Esophagus mucosa (tissue), 1 donor: ENCODE measurements around the gene ANKRD1. TPM values are rescaled to one million over a fixed set of nuclear protein-coding genes. Genes with fewer than 3 reads are reported as not detected.
"Not testable (repeated sequence)": the region's sequence is repeated elsewhere in the genome, so short reads cannot be mapped to it uniquely, and the experiment has no call there.

Experiments used
- ATAC-seq: fragments of 200-7000 bp; cut with Tn5 transposase; one replicate; pipeline ENCODE4 v1.9.1; 2020
- total RNA-seq: library from RNA; stranded (reverse); gene quantifications from one replicate; pipeline ENCODE4 v1.2.4, GENCODE V29; 2023
- donor health status: DM: yes; HTN: yes; CAD: no.

ANKRD1 gene
- 0.24 TPM for total RNA-seq

DNA sequence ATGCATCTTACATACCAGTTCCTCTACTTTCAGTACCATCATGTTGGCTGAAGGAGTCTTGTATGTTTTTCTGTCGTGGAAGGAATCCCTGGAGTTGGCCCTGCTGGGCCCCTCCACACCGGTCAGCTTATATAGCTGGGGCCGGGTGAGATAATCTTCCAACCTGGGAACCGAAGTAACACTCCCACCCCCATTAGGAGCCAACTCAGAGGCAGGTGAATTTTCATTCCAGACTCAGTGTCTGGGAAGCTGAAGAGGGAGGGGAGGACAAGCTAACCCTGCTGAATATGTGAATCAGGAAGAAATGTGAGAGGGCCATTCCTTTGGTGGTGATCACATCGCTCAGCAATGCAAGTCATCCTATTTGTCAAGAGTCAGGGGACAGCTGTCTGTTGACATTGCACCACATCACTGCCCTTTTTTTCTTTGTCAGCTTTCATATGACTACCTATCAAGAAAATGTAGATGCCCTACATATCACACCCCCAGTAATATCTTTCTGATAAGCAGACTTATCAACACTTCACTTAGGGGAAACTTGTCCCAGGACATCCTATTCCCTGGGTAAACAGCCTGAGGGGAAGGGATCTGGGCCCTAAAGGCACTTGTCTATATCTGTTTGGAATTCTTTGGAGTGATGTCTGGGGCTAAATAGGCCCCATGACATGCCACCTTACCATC lies at the start of gene ANKRD1:
ANKRD1 (minus strand) TSS at position 102 of the 681 bp plus-strand sequence; CDS start at position 42, 60 bp downstream.
- peak; percentile 15 for ATAC-seq

DNA sequence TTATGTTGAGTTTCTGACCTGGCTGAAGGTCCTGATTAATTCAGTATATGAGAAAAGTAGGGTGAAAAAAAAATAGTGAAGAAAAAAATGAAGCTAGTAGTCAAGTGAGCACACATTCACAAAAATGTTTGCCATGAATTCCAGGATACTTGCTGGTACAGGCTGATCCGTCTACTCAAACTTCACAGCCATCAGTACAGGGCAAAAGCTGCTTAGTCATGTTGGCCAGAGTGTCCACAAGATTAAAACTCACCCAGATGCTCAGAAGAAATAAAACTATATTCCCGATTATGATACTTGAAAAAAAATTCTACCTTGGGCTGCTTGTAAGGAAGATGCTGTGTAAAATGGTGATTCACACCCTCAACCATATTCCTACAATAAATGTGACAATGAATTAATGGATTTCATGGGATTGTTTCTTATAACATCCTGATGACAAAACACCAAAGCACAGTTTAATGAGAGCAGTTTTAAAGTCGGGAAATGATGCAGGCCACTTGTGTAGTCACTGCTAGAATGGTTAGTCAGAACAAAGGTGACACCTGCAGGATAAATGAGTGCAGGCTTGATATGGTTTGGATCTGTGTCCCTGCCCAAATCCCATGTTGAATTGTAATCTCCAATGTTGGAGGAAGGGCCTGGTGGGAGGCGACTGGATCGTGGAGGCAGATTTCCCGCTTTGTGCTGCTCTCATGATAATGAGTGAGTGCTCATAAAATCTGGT lies 49.2 kb upstream of the ANKRD1 start:
- ATAC-seq, result no peak

- ATAC-seq, result no peak
These were observed 48.2 kb upstream of the ANKRD1 start for GRCh38 chr10:90969121-90969534.

DNA sequence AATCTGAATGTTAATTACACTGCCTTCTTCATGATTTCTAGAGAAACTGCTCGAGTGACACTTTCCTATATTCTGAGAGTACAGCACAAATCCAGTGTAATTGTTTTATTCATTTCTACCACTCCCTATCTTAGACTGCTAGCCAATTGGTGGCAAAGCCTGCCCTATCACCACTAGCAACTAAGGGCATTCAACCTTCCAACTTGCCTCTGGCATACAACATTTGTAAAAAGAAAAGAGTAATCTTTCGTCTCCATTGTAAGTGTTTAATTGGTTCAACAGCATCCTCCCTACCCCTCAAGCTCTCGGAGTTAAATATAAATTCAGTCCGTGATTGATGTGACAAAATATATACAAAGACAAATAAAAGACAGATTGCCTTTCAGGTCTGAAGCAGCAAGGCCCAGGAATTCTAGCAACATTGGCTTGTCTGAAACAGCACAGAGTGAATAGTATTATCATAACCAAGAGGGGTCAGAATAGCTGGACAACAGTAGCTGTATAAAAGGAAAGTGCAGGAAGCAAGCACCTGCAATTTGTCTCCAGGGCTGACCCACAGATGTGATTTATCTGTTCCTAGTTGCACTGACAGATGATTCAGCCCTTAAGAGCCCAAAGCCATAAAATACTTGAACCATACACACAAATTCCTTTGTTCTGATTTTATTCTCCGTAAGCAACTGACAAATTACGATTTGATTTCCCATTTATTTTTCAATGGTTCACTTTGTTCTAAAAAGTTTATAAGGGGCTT lies 47.6 kb upstream of the ANKRD1 start:
- ATAC-seq, result no peak

DNA sequence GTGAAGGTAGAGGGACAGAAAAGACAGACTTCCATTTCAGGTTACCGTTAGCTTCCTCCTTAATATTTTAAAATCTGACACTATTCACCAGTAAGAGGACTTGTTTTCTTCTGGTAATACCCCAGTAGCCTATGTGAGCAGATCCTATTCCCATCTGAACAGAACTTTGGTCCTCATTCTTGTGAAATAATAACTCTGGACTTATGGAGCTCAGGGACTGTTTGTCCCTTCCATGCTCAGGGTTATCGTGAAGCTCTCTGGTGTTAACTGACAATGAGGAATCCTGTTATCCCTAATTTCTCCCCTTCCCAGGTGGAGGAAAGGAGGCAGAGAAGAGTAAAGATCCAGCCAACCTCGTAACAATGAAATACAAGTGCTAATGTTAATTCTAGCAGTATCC lies 47.0 kb upstream of the ANKRD1 start:
- no peak for ATAC-seq

- no peak for ATAC-seq
These were observed 45.3 kb upstream of the ANKRD1 start for GRCh38 chr10:90966146-90966545.

GRCh38 chr10:90965720-90966119 lies 44.8 kb upstream of the ANKRD1 start:
- ATAC-seq, result no peak

- ATAC-seq, result no peak
These were observed 44.0 kb upstream of the ANKRD1 start for GRCh38 chr10:90964781-90965465.

GRCh38 chr10:90963331-90963730 lies 42.4 kb upstream of the ANKRD1 start:
- no peak for ATAC-seq

DNA sequence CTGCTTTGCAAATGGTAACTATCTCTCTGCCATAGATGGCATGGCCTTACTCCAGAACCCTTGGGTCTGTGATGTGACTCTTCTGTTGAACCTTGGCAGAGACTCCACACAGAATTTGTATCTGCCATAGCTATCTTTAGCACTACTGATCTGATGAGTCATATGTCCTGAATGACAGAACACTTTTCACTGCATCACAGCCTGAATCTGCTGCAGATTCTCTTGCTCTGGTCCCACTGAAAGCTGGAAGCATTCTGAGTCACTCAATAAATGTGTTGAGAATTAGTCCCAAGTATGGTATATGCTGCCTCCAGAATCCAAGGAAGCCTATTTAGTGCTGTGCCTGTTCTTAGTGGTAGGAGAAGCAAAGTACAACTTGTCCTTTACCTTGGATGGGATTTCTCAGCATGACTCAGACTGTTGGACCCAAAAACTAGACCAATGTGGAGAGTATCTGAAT lies 39.5 kb upstream of the ANKRD1 start:
- no peak for ATAC-seq

- no peak for ATAC-seq
These were observed 38.9 kb upstream of the ANKRD1 start for GRCh38 chr10:90959826-90960225.

DNA sequence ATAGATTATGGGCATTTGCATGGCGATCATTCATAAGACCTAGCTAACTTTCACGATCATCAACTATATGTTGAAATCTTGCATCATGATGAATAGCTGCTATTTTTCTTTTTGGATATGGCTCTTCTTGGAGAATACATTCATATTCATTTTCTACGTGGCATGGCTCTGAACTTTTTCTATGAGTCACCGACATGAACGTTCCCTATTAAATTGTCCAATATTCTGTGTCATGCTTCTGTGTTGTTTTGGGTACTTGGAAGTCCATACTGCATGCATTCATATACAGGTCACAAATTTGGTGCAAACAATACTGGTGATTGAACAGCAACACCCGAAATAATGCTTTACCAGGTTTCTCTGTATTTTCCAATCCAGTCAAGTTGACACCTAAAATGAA lies 37.9 kb upstream of the ANKRD1 start:
- ATAC-seq, result no peak

DNA sequence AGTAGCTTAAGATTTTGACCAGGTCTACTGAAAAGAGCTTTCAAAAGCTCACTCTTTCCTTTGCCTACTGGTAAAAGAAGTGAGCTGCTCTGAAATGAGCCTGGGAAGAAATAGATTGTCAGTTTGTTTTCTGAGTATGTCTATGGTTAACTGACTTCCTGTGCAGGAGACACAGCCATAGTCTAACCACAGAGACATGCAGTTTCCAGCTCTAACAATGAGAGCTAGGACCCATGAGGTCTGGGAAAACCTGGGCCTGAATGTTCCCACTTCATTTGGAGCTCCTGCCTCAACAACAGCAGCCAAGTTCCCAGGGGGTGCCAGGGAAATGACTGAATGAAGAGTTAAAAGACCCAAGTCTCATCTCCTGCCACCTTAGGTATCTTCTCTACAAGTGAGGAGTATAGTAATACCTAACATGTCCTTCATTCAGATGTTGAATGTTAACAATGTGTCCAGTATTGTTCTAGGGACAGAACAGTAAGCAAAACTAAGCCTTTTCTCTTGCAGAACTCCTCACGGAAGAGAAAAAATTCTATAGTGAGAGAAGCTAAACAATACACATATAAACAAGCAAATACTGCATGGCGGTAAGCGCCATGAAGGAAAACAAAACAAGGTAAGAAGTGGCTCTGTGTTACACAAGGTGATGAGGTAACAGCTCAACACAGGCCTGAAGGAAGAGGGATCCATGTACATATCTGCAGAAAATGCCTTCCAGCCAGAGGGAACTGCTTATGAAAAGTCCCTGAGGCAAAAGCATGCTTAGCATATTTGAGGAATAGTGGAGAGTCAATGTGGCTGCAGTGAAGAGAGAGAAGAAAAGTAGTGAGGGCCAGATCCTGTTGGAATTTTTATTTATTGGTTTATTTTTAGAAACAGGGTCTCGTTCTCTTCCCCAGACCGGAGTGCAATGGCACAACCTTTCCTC lies 26.4 kb upstream of the ANKRD1 start:
- ATAC-seq, result no peak

DNA sequence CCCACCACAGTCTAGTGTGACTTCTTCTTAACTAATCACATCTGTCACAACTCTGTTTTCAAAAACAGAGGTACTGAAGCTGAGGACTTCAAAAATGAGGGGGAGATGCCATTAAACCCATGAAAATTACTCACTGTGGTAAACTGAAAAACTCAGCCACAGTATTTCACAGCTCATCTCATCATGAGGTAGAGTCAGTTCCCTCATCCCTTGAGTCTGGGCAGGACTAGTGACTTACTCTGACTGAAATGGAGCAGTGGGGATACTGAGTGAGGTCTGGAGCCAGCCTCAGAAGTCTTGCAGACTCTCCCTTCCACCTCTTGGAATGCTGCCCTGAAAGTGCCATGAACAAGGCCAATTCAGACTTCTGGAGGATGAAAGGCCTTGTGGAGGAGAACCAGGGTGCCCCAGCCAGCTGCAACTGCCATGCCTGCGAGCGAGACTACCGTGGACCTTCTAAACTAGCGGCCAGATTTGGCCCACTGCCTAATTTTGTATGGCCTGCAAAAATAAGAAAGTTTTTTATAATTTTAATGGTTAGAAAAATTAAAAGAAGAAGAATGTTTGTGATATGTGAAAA lies 24.7 kb upstream of the ANKRD1 start:
- no peak for ATAC-seq

- ATAC-seq, result no peak
These were observed 23.9 kb upstream of the ANKRD1 start for GRCh38 chr10:90944749-90945148.

DNA sequence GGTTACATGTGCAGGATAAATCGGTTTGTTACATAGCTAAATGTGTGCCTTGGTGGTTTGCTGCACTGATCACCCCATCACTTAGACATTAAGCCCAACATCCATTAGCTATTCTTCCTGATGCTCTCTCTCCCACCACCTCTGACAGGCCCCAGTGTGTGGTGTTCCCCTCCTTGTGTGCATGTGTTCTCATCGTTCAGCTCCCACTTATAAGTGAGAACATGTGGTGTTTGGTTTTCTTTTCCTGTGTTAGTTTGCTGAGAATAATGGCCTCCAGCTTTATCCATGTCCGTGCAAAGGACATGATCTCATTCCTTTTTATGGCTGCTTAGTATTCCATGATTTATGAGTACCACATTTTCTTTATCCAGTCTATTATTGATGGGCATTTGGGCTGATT lies 22.1 kb upstream of the ANKRD1 start:
- not testable (repeated sequence) for ATAC-seq

DNA sequence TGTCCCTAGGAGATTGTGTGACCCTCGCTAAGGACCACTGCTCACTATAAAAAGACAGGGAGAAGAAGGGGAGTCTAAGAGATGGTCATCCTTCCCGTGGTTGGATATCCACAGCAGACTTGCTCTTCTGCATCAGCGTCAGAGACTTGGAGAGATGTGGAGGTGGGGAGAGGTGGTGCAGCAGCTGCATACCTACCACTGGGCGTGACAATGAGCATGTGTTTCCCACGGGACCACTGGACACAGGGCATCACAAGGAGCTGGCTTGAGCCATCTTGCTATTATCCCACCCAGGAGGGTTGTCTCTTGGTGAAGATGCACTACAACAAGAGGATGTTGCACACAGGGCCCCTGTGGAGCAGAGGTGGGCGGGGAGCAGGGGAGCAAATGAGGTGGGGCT lies 18.8 kb upstream of the ANKRD1 start:
- no peak for ATAC-seq

DNA sequence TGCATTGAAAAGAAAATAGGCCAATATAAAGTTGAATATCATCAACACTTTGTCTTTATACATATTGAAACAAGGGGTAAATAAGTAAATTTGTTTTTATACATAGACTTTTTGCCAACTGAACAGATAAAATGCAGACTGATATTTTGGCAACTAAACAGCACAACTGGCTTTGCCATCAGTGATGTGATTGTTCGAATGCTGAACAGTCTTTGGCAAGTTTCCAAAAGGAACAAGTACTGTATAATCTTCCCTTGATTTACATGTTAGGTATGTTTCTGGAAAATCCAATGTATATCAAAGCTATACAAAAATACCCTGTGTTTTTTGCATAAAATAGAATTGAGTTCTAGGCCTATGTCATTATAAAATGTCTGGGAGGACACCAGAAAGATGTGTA lies 18.2 kb upstream of the ANKRD1 start:
- no peak for ATAC-seq

- no peak for ATAC-seq
These were observed 16.9 kb upstream of the ANKRD1 start for GRCh38 chr10:90937645-90938258.

GRCh38 chr10:90936276-90936659 lies 15.4 kb upstream of the ANKRD1 start:
- no peak for ATAC-seq
